Measurements from ENCODE around the gene RAD18. TPM values are rescaled to one million over a fixed set of nuclear protein-coding genes. Genes with fewer than 3 reads are reported as not detected.

Gene RAD18
- total and polyA plus RNA-seq, 9 of the 15 experiments (the other 6 are each of a cell fraction or from before 2014, with no cell fraction given): 19.2 to 49.4 (median 34.4) TPM

GRCh38 chr3:8988384-8988655 is 25.0 kb upstream of the RAD18 start:
- ChIA-PET POLR2A (interaction anchor here (0.7 to 1.2 kb wide), 2 partner anchors 11 to 158 kb away, joined by 3 read pairs; no protein-coding TSS in a partner anchor), CTCF (ENCODE audit: low intra/inter-chr PET ratio) (interaction anchor here (0.6 to 3.2 kb wide), 3 partner anchors 79 to 512 kb away, joined by 3 to 17 read pairs (median 7); no protein-coding TSS in a partner anchor)
- Histone ChIP-seq H3K27ac (ENCODE audit: extremely low read depth, low read depth, low read length) (no peak overlapping the region), H3K9ac (ENCODE audit: insufficient read depth in 1 of 2, low read depth in 2 of 2, low read length in 2 of 2) (no peak overlapping the region), H3K27me3 (ENCODE audit: control insufficient read depth in 2 of 2, insufficient read depth in 2 of 2, low read length in 2 of 2) (peaks cover 49 to 81% of the 10 kb centered on the region in 2 experiments), H3K4me2 (ENCODE audit: insufficient read depth, low read length) (no peak overlapping the region), H3K9me3 (replicated peaks; ENCODE audit: control insufficient read depth, insufficient read depth, low read depth, low read length) (peaks cover 6% of the 10 kb centered on the region), H4K20me1 (replicated peaks; ENCODE audit: control insufficient read depth, insufficient read depth, low read length) (peaks cover 4% of the 10 kb centered on the region), H3K4me3 (no peak overlapping the region), H2AFZ (ENCODE audit: low read depth, low read length) (no peak overlapping the region), H3K36me3 (ENCODE audit: control insufficient read depth, insufficient read depth, low read length) (no peaks in the 10 kb centered on the region), H3K9me1 (ENCODE audit: control insufficient read depth, insufficient read depth, low read length) (no peaks in the 10 kb centered on the region), H3K4me1 (replicated peaks in 1 of 2; ENCODE audit: control insufficient read depth in 2 of 2, insufficient read depth in 2 of 2, low read length in 2 of 2) (peaks cover 0 to 8% of the 10 kb centered on the region in 2 experiments; a peak in 2 of 5 replicates), H3K79me2 (ENCODE audit: control insufficient read depth, insufficient read depth, low read length) (no peaks in the 10 kb centered on the region)
- DNase-seq (ENCODE audit: extremely low read depth in 1 of 4, low spot score in 3 of 4) (no peak), ATAC-seq (no peak), FAIRE-seq (no peak)
- WGBS (ENCODE audit: insufficient coverage, low coverage, missing lambda C conversion rate): 0% methylated on average over 2 of the region's 2 CpGs
- in situ Hi-C loops (cut with MboI) (no loop called here), intact Hi-C loops (cut with micrococcal nuclease) (loop anchor here (1.0 to 10.0 kb wide), 3 partner anchors 79 to 496 kb away; no protein-coding TSS in a partner anchor)
- TF ChIP-seq PHF8 (IDR thresholded peaks at IDR 0.05; ENCODE audit: borderline replicate concordance, low read length) (no peak), FOXK2 (conservative IDR thresholded peaks at IDR 0.05 in 1 of 2, IDR thresholded peaks at IDR 0.05 in 1 of 2; ENCODE audit: low read depth in 2 of 2) (no peak), HDAC8 (tag; IDR thresholded peaks at IDR 0.05) (no peak), ZHX1 (conservative IDR thresholded peaks at IDR 0.05; ENCODE audit: low read length) (no peak), PTTG1 (tag; IDR thresholded peaks at IDR 0.05; ENCODE audit: low read depth) (no peak), GABPB2 (CRISPR knock-in tag; conservative IDR thresholded peaks at IDR 0.05) (no peak), NCOA6 (IDR thresholded peaks at IDR 0.05) (no peak), ZNF766 (CRISPR knock-in tag; conservative IDR thresholded peaks at IDR 0.05) (no peak)
- BruUV-seq (replicated peaks): no TSS peak
